ENCODE measurements around the gene PLEKHA6. TPM values are rescaled to one million over a fixed set of nuclear protein-coding genes. Genes with fewer than 3 reads are reported as not detected.

PLEKHA6 gene
- polyA plus RNA-seq, 1 donor from 2014 or later = 22.6 TPM

DNA sequence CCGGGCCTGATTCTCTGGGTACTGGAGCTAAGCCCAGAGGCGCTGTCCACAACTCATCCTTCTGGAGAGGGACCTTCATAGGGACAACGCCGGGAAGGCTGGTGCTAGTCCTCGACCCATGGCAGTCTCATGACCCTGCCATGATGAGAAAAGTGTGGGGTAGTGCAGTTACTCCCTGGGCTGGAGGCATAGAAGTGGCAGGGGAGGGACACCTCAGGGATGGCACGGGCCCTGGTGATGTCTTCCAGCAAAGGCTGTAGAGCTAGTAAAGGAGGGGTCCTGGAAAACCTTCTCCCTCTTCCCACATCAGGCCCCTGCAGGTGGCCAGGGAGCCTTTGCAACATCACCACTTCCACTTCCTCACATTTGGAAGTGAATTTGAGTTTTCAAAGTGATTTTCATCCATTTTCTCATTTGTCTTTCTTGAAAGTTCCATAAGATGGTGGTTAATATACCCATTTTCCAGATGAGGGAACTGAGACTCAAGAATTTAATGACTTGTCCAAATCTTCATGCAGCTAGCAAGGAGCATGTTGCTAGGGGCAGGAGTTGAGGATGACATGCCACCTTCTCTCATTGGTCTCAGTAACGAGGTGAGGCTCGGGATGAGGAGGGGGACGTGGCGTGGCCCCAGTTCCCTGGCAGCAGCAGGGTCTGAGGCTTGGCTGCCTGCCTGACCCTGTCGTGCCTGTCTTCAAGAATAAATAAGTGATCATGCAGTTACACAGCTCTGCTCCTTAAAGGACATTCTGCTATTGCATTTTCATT lies 142.7 kb downstream of the PLEKHA6 start:
- Histone ChIP-seq H3K9me3 (ENCODE audit: low read length) (no peaks in the 10 kb centered on the region), H3K9me2 (ENCODE audit: insufficient read depth, low read length) (no peaks in the 10 kb centered on the region), H3K4me2 (ENCODE audit: low read length) (no peak overlapping the region), H3K4me3 (ENCODE audit: low read length) (no peak overlapping the region), H4K20me1 (ENCODE audit: insufficient read depth) (no peaks in the 10 kb centered on the region), H3K79me2 (replicated peaks; ENCODE audit: insufficient read depth, low read length) (no peaks in the 10 kb centered on the region), H3K9ac (ENCODE audit: low read length) (no peak overlapping the region), H3F3A (ENCODE audit: insufficient read depth, low read length, poor library complexity, severe bottlenecking) (no peaks in the 10 kb centered on the region), H3K27me3 (ENCODE audit: insufficient read depth, low read depth, low read length) (peaks cover 16% of the 10 kb centered on the region), H3K27ac (ENCODE audit: low read length) (no peak overlapping the region), H2AFZ (ENCODE audit: low read depth, low read length) (no peak overlapping the region), H3K36me3 (ENCODE audit: insufficient read depth, low read length) (no peaks in the 10 kb centered on the region)
- TF ChIP-seq POLR2AphosphoS5 (IDR thresholded peaks at IDR 0.05) (no peak), MXI1 (conservative IDR thresholded peaks at IDR 0.05; ENCODE audit: poor library complexity, severe bottlenecking) (no peak), EP300 (conservative IDR thresholded peaks at IDR 0.05; ENCODE audit: poor library complexity, severe bottlenecking) (no peak), TAF1 (IDR thresholded peaks at IDR 0.05; ENCODE audit: low read depth) (no peak), EZH2 (IDR thresholded peaks at IDR 0.05; ENCODE audit: borderline replicate concordance, insufficient read depth, low read length, poor library complexity, severe bottlenecking) (no peak), RAD21 (conservative IDR thresholded peaks at IDR 0.05) (no peak)
- TF ChIP-seq, protein P1, sequence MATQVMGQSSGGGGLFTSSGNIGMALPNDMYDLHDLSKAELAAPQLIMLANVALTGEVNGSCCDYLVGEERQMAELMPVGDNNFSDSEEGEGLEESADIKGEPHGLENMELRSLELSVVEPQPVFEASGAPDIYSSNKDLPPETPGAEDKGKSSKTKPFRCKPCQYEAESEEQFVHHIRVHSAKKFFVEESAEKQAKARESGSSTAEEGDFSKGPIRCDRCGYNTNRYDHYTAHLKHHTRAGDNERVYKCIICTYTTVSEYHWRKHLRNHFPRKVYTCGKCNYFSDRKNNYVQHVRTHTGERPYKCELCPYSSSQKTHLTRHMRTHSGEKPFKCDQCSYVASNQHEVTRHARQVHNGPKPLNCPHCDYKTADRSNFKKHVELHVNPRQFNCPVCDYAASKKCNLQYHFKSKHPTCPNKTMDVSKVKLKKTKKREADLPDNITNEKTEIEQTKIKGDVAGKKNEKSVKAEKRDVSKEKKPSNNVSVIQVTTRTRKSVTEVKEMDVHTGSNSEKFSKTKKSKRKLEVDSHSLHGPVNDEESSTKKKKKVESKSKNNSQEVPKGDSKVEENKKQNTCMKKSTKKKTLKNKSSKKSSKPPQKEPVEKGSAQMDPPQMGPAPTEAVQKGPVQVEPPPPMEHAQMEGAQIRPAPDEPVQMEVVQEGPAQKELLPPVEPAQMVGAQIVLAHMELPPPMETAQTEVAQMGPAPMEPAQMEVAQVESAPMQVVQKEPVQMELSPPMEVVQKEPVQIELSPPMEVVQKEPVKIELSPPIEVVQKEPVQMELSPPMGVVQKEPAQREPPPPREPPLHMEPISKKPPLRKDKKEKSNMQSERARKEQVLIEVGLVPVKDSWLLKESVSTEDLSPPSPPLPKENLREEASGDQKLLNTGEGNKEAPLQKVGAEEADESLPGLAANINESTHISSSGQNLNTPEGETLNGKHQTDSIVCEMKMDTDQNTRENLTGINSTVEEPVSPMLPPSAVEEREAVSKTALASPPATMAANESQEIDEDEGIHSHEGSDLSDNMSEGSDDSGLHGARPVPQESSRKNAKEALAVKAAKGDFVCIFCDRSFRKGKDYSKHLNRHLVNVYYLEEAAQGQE (IDR thresholded peaks at IDR 0.05; ENCODE audit: borderline replicate concordance) = no peak

DNA sequence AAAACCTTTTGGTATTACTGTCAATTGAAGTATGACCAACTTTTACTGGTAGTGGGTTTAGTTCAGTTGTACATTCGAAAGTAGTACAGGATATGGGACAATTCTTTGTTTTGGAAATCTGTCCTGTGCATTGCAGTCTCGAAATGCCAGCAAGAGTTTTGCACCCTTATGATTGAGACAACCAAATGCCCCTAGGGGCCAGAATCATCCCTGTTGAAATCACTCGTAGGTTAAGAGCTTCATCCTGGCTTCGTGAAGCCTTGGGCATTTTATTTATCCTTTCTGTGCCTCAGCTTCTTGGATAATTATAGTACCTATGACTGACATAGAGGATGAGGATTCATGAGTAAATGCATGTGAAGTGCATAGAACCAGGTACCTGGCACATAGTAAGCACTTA lies 143.5 kb downstream of the PLEKHA6 start:
- no peak overlapping the region for H3K4me3 ChIP-seq (ENCODE audit: low read length)
- H3K9me2 ChIP-seq (ENCODE audit: insufficient read depth, low read length) = no peaks in the 10 kb centered on the region
- no peaks in the 10 kb centered on the region for H3F3A ChIP-seq (ENCODE audit: insufficient read depth, low read length, poor library complexity, severe bottlenecking)
- H3K27me3 ChIP-seq (ENCODE audit: insufficient read depth, low read depth, low read length) = peaks cover 16% of the 10 kb centered on the region
- TF ChIP-seq TAF1 (IDR thresholded peaks at IDR 0.05; ENCODE audit: low read depth) (no peak), MXI1 (conservative IDR thresholded peaks at IDR 0.05; ENCODE audit: poor library complexity, severe bottlenecking) (no peak), EP300 (conservative IDR thresholded peaks at IDR 0.05; ENCODE audit: poor library complexity, severe bottlenecking) (no peak), POLR2AphosphoS5 (IDR thresholded peaks at IDR 0.05) (no peak), EZH2 (IDR thresholded peaks at IDR 0.05; ENCODE audit: borderline replicate concordance, insufficient read depth, low read length, poor library complexity, severe bottlenecking) (no peak), RAD21 (conservative IDR thresholded peaks at IDR 0.05) (no peak), SMC3 (conservative IDR thresholded peaks at IDR 0.05; ENCODE audit: poor library complexity) (no peak)
- TF ChIP-seq, protein P1 (IDR thresholded peaks at IDR 0.05; ENCODE audit: borderline replicate concordance) = no peak
- TF ChIP-seq, protein P2, sequence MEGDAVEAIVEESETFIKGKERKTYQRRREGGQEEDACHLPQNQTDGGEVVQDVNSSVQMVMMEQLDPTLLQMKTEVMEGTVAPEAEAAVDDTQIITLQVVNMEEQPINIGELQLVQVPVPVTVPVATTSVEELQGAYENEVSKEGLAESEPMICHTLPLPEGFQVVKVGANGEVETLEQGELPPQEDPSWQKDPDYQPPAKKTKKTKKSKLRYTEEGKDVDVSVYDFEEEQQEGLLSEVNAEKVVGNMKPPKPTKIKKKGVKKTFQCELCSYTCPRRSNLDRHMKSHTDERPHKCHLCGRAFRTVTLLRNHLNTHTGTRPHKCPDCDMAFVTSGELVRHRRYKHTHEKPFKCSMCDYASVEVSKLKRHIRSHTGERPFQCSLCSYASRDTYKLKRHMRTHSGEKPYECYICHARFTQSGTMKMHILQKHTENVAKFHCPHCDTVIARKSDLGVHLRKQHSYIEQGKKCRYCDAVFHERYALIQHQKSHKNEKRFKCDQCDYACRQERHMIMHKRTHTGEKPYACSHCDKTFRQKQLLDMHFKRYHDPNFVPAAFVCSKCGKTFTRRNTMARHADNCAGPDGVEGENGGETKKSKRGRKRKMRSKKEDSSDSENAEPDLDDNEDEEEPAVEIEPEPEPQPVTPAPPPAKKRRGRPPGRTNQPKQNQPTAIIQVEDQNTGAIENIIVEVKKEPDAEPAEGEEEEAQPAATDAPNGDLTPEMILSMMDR (IDR thresholded peaks at IDR 0.05; ENCODE audit: poor library complexity, severe bottlenecking) = no peak
- H3K9ac ChIP-seq (ENCODE audit: low read length) = no peak overlapping the region
- H3K27ac ChIP-seq (ENCODE audit: low read length) = no peak overlapping the region
- no peaks in the 10 kb centered on the region for H4K20me1 ChIP-seq (ENCODE audit: insufficient read depth)
- no peaks in the 10 kb centered on the region for H3K79me2 ChIP-seq (replicated peaks; ENCODE audit: insufficient read depth, low read length)
- H3K36me3 ChIP-seq (ENCODE audit: insufficient read depth, low read length) = no peaks in the 10 kb centered on the region
- H3K4me2 ChIP-seq (ENCODE audit: low read length) = no peak overlapping the region
- no peak overlapping the region for H2AFZ ChIP-seq (ENCODE audit: low read depth, low read length)
- H3K9me3 ChIP-seq (ENCODE audit: low read length) = no peaks in the 10 kb centered on the region

Measured in neural cell (in vitro differentiated cells).